NCI-H510A treated with DMSO at 0.1 percent for 48 hours (cell line): Measurements from ENCODE around the gene ESR1.
"Not testable (repeated sequence)": the region's sequence is repeated elsewhere in the genome, so short reads cannot be mapped to it uniquely, and the experiment has no call there.

ENCODE experiments used
- DNase-seq: peaks from one replicate; lab custom pipeline; 2025; lab: John Stamatoyannopoulos, UW

Gene ESR1

GRCh38 chr6:151988199-151988598 is 180.7 kb downstream of the ESR1 start:
- DNase-seq, result not testable (repeated sequence)

GRCh38 chr6:151992091-151992490 is 184.6 kb downstream of the ESR1 start:
- DNase-seq, result no peak

GRCh38 chr6:151993364-151993763 is 185.9 kb downstream of the ESR1 start:
- DNase-seq, result no peak

- no peak for DNase-seq
Measured at GRCh38 chr6:151998784-151999183, 191.3 kb downstream of the ESR1 start.

- DNase-seq, result no peak
Measured at GRCh38 chr6:151999194-151999593, 191.7 kb downstream of the ESR1 start.

GRCh38 chr6:152001408-152001807 is 193.9 kb downstream of the ESR1 start:
- no peak for DNase-seq

GRCh38 chr6:152002306-152002705 is 194.8 kb downstream of the ESR1 start:
- DNase-seq, result no peak

GRCh38 chr6:152004036-152004566 is 196.6 kb downstream of the ESR1 start:
- no peak for DNase-seq

GRCh38 chr6:152004896-152005295 is 197.4 kb downstream of the ESR1 start:
- no peak for DNase-seq

- no peak for DNase-seq
Measured at GRCh38 chr6:152008779-152009178, 201.3 kb downstream of the ESR1 start.

- DNase-seq, result no peak
Measured at GRCh38 chr6:152012227-152012626, 204.7 kb downstream of the ESR1 start.

GRCh38 chr6:152018876-152019275 is 211.4 kb downstream of the ESR1 start:
- DNase-seq, result no peak

- no peak for DNase-seq
Measured at GRCh38 chr6:152022303-152022702, 214.8 kb downstream of the ESR1 start.

GRCh38 chr6:152023613-152024012 is 216.1 kb downstream of the ESR1 start:
- DNase-seq, result no peak

- no peak for DNase-seq
Measured at GRCh38 chr6:152026291-152026690, 218.8 kb downstream of the ESR1 start.

GRCh38 chr6:152026744-152027143 is 219.3 kb downstream of the ESR1 start:
- not testable (repeated sequence) for DNase-seq

- DNase-seq, result not testable (repeated sequence)
Measured at GRCh38 chr6:152033765-152034164, 226.3 kb downstream of the ESR1 start.

GRCh38 chr6:152034631-152035030 is 227.1 kb downstream of the ESR1 start:
- no peak for DNase-seq

GRCh38 chr6:152046118-152046517 is 238.6 kb downstream of the ESR1 start:
- DNase-seq, result no peak

GRCh38 chr6:152048921-152049320 is 241.4 kb downstream of the ESR1 start:
- DNase-seq, result peak; percentile 29

- no peak for DNase-seq
Measured at GRCh38 chr6:152049502-152049901, 242.0 kb downstream of the ESR1 start.

- DNase-seq, result no peak
Measured at GRCh38 chr6:152050451-152051195, 243.1 kb downstream of the ESR1 start.

- no peak for DNase-seq
Measured at GRCh38 chr6:152052061-152052460, 244.6 kb downstream of the ESR1 start.

GRCh38 chr6:152053332-152053731 is 245.8 kb downstream of the ESR1 start:
- DNase-seq, result no peak
